Fibroblast of the aortic adventitia (primary cell): ENCODE results near the gene USP49. TPM values are rescaled to one million over a fixed set of nuclear protein-coding genes. Genes with fewer than 3 reads are reported as not detected.

ENCODE experiments used
- DNase-seq: peaks from one replicate; pipeline ENCODE4 v3.0.0-alpha.2; 2010; ENCODE audit warnings: low read depth
- H3K4me3 ChIP-seq: 2 replicates; pipeline ENCODE4 v1.5.1; 2011; ENCODE audit warnings: low read depth, mild to moderate bottlenecking, control low read depth, low read length, moderate library complexity
- CTCF ChIP-seq: IDR thresholded peaks from 2 replicates; pipeline ENCODE4 v1.5.1; 2011; ENCODE audit warnings: mild to moderate bottlenecking, low read length, control low read depth, inconsistent platforms; ENCODE audit not compliant: insufficient read depth
- total RNA-seq: library from RNA; depleted of rRNA; stranded (reverse); fragments of >200 nt; gene quantifications from 2 replicates; pipeline ENCODE4 v1.2.3, GENCODE V29; 2012; ENCODE audit warnings: low replicate concordance

USP49 gene
- total RNA-seq, 1 donor = 2.7 TPM

- no peak for TF ChIP-seq CTCF
- H3K4me3 ChIP-seq = no peak overlapping the region
These were observed 14.6 kb upstream of the USP49 start for GRCh38 chr6:41909727-41910126.

DNA sequence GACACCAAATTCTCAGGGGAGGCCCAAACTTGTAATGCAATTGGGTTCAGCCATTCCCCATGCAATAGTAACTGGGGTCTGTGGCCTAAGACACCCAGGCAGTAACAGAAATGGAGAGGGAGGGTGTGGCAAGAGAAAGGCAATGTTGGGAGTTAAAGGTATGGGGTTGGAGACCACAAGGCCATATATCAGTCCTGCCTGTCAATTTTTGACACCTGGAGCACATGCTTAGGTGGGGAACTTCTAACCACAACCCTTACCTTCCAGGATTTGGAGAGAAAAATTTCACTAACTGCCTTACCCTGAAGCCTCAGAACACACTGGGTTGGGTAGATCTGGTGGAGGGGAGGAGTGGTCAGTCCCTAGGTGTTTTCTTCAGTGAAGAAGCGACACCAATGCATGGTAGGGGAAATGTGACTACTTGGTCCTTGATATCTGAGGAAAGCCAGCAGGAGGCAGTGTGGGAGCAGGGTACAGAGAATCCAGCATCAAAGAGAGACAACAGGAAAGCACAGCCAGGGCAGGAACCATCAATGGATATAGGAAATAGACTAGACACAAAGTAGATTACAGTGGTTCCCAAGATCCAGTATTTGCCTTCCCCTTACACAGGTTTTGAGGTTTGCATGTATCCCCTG, 6.8 kb upstream of the USP49 start:
- H3K4me3 ChIP-seq = no peak overlapping the region
- no peak for TF ChIP-seq CTCF
- DNase-seq = no peak

More at GRCh38 chr6:41909727-41910126, 14.6 kb upstream of the USP49 start:
- no peak for DNase-seq

DNA sequence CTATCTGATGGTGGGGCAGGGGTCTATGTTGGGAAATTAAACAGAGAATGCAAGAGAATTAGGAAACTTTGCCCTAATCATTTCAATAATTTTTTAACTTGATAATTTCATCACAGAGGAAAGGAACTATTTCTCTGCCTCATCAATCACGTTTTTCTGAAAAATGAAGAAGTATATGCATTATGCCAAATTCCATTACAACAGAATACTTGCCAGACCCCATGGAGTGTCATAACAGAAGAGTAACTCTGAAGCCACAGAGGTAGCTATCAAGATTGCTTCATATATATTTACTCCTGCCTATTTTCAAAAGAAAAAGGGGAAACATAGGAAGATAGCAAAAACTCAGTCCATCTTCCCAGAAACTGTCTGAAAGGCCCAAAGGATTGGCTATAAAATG, 5.7 kb upstream of the USP49 start:
- DNase-seq = no peak
- H3K4me3 ChIP-seq = no peak overlapping the region
- no peak for TF ChIP-seq CTCF

DNA sequence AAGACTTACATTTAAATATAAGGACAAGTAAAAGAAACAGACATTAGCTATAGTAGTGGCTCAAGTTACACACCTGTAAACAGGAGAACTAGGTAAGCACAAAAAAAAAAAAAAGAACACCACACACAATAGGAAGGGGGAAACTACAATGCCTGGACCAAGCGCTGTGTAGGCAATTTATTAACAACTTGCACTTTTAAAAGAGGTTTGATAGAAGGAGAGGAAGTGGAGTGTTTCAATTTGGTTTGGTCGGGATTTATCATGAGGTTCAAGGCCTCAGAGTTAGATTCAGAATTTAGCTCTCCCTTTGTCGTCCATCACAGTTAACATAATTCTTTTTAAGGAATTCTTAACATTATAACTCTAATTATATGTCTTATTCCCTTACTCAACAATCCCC, 1.1 kb upstream of the USP49 start:
- peak overlapping the region; percentile 82 for H3K4me3 ChIP-seq
- TF ChIP-seq CTCF = no peak

GRCh38 chr6:41894366-41895299, 542 bp downstream of the USP49 start:
- no peak for DNase-seq
- H3K4me3 ChIP-seq = peak overlapping the region; percentile 82
- no peak for TF ChIP-seq CTCF

More for the DNA sequence above, 1.1 kb upstream of the USP49 start:
- no peak for DNase-seq

- no peak for DNase-seq
- no peak for TF ChIP-seq CTCF
- H3K4me3 ChIP-seq = no peak overlapping the region
These were observed 2.1 kb downstream of the USP49 start for GRCh38 chr6:41892921-41893564.
